Endothelial cell of umbilical vein (primary cell): ENCODE data around the gene SMARCC1. TPM values are rescaled to one million over a fixed set of nuclear protein-coding genes. Genes with fewer than 3 reads are reported as not detected.

Experiments used
- BruUV-seq: library from RNA; stranded (reverse); fragments of 400-500 nt; replicated peaks from 2 replicates; lab custom pipeline; 2021; lab: Mats Ljungman, UMichigan
- CTCF ChIA-PET: fragments of 300-600, 350-600 bp; sonication (Branson Sonifier 250); formaldehyde crosslinking; loops from one replicate; lab custom pipeline; 2021; ENCODE audit warnings: antibody characterized with exemption, inconsistent platforms; lab: Charles Lee
- POLR2A ChIA-PET: fragments of 300-600, 350-600 bp; sonication (Branson Sonifier 250); formaldehyde crosslinking; loops from one replicate; lab custom pipeline; 2021; ENCODE audit warnings: antibody characterized with exemption, inconsistent platforms; lab: Charles Lee
- DNase-seq: peaks from one replicate; pipeline ENCODE4 v3.0.0-alpha.2; 2011; ENCODE audit warnings: low read depth, low spot score
- FAIRE-seq: peaks from 2 replicates; lab custom pipeline; 2011; peaks lifted over from hg19 to GRCh38; lab: Jason Lieb, UNC
- H2AFZ ChIP-seq: 2 replicates; pipeline ENCODE4 v1.6.0; 2012; ENCODE audit warnings: low read depth, low read length, control low read depth, inconsistent platforms
- H3K27ac ChIP-seq: 2 replicates; pipeline ENCODE4 v1.5.1; 2011; ENCODE audit warnings: low read depth, mild to moderate bottlenecking, control low read depth, low read length, moderate library complexity; ENCODE audit not compliant: insufficient read depth
- H3K27me3 ChIP-seq, 2 experiments: 2 replicates each; pipeline versions ENCODE4 v1.6.0 to v1.6.1; 2011; ENCODE audit warnings: low read length in 2 of 2, mixed read lengths in 1 of 2; ENCODE audit not compliant: control insufficient read depth in 2 of 2, insufficient read depth in 2 of 2
- H3K36me3 ChIP-seq, 2 experiments: 2 replicates in 1 of 2; 3 replicates in 1 of 2; pipeline ENCODE4 v1.5.1; 2011; ENCODE audit warnings: low read length in 2 of 2, mild to moderate bottlenecking in 1 of 2, moderate library complexity in 1 of 2; ENCODE audit not compliant: control insufficient read depth in 2 of 2, insufficient read depth in 2 of 2; ENCODE audit errors: extremely low read depth in 1 of 2
- H3K4me1 ChIP-seq: 3 replicates; pipeline ENCODE4 v1.5.1; 2011; ENCODE audit warnings: mild to moderate bottlenecking, low read length; ENCODE audit not compliant: control insufficient read depth, insufficient read depth; ENCODE audit errors: extremely low read depth
- H3K4me2 ChIP-seq: 2 replicates; pipeline ENCODE4 v1.6.1; 2011; ENCODE audit warnings: low read length, control low read depth, mixed read lengths; ENCODE audit not compliant: insufficient read depth
- H3K4me3 ChIP-seq, 3 experiments: fragments of 200-600 bp in 1 of 3; sonication (generic), shearing (Covaris generic) in 1 of 3; replicated peaks in 1 of 3; 2 replicates each; pipeline ENCODE4 v1.5.1; 2011 to 2016; ENCODE audit warnings: control low read depth in 3 of 3, low read length in 3 of 3, mild to moderate bottlenecking in 2 of 3, inconsistent platforms in 1 of 3, low read depth in 1 of 3, moderate library complexity in 1 of 3; ENCODE audit not compliant: insufficient read depth in 1 of 3
- H3K79me2 ChIP-seq: 2 replicates; pipeline ENCODE4 v1.6.0; 2012; ENCODE audit warnings: low read length, inconsistent platforms; ENCODE audit not compliant: control insufficient read depth, insufficient read depth
- H3K9ac ChIP-seq: replicated peaks from 2 replicates; pipeline ENCODE3; 2011; ENCODE audit warnings: low read length, control low read depth; ENCODE audit not compliant: insufficient read depth; ENCODE audit errors: extremely low read depth
- H3K9me1 ChIP-seq: replicated peaks from 3 replicates; pipeline ENCODE4 v1.6.0; 2011; ENCODE audit warnings: mild to moderate bottlenecking, low read length; ENCODE audit not compliant: control insufficient read depth, insufficient read depth; ENCODE audit errors: extremely low read depth
- H3K9me3 ChIP-seq: replicated peaks from 2 replicates; pipeline ENCODE4 v1.5.1; 2012; ENCODE audit warnings: low read length, inconsistent platforms; ENCODE audit not compliant: control insufficient read depth, insufficient read depth
- H4K20me1 ChIP-seq: replicated peaks from 2 replicates; pipeline ENCODE3; 2011; ENCODE audit warnings: mild to moderate bottlenecking, low read length; ENCODE audit not compliant: control insufficient read depth, insufficient read depth; ENCODE audit errors: extremely low read depth
- EZH2 ChIP-seq: IDR thresholded peaks from 2 replicates; pipeline ENCODE4 v1.6.1; 2012; ENCODE audit warnings: borderline replicate concordance, low read depth, mild to moderate bottlenecking, moderate library complexity, low read length, inconsistent platforms; ENCODE audit not compliant: severe bottlenecking
- FOS ChIP-seq: IDR thresholded peaks from 2 replicates; pipeline ENCODE4 v1.6.1; 2011; ENCODE audit warnings: mild to moderate bottlenecking, low read length, moderate library complexity, borderline replicate concordance; ENCODE audit not compliant: insufficient read depth
- GATA2 ChIP-seq: IDR thresholded peaks from 2 replicates; pipeline ENCODE4 v1.7.0; 2011; ENCODE audit warnings: low read depth, mild to moderate bottlenecking, moderate library complexity, mixed read lengths, low read length; ENCODE audit not compliant: insufficient read length, insufficient read depth
- JUN ChIP-seq: IDR thresholded peaks from 2 replicates; pipeline ENCODE4 v1.6.1; 2011; ENCODE audit warnings: borderline replicate concordance, low read depth; ENCODE audit not compliant: insufficient read length, insufficient read depth
- MYC ChIP-seq: IDR thresholded peaks from one replicate; pipeline ENCODE4 v1.6.1; 2011; ENCODE audit warnings: mild to moderate bottlenecking, low read depth, low read length
- POLR2A ChIP-seq: IDR thresholded peaks from 2 replicates; pipeline ENCODE4 v1.6.1; 2012; ENCODE audit warnings: low read depth, mild to moderate bottlenecking, control low read depth, low read length
- POLR2AphosphoS5 ChIP-seq: IDR thresholded peaks from 2 replicates; pipeline ENCODE4 v1.6.1; 2012; ENCODE audit warnings: low read depth, mild to moderate bottlenecking, control low read depth, low read length, moderate library complexity; ENCODE audit not compliant: insufficient read depth
- dilution Hi-C: fragments of 300-500 bp; cut with MboI; formaldehyde crosslinking; loops from one replicate; pipeline ENCODE4 v1.15.0; 2019; ENCODE audit warnings: low sequenced_read_pairs; ENCODE audit not compliant: extremely low pct_ligation_motif_present
- intact Hi-C: fragments of 100-400 bp; cut with micrococcal nuclease; formaldehyde crosslinking; loops from one replicate; pipeline ENCODE4 v1.10.0; 2022
- polyA plus RNA-seq, 4 experiments: library from polyadenylated mRNA; depleted of rRNA in 3 of 4; stranded (reverse) in 3 of 4; unstranded in 1 of 4; fragments of >200 nt; gene quantifications; 2 replicates each; pipeline versions ENCODE4 v1.2.1 to v1.2.3, GENCODE V29; 2011 to 2012; ENCODE audit warnings: missing spikeins in 1 of 4
- total RNA-seq: library from RNA; stranded (reverse); gene quantifications from 2 replicates; pipeline ENCODE4 v1.2.3, GENCODE V29; 2021
- TF ChIP-seq, protein P1 (sequence below), 2 donors: IDR thresholded peaks; 1 replicate in 1 of 2; 2 replicates in 1 of 2; pipeline ENCODE4 v1.5.1; 2011; ENCODE audit warnings: low read length in 2 of 2, mild to moderate bottlenecking in 2 of 2, moderate library complexity in 2 of 2, control low read depth in 1 of 2, inconsistent platforms in 1 of 2, low read depth in 1 of 2; ENCODE audit not compliant: insufficient read depth in 1 of 2; ENCODE audit errors: extremely low read depth in 1 of 2
- TF ChIP-seq, protein P2 (sequence below): IDR thresholded peaks from 2 replicates; pipeline ENCODE4 v1.6.1; 2011; ENCODE audit not compliant: insufficient read depth, insufficient read length

Gene SMARCC1
- total and polyA plus RNA-seq, 2 donors (not counting 3 experiments of a cell fraction or from before 2014, with no cell fraction given), result 23.0 to 138 TPM

- Histone ChIP-seq H3K79me2 (no peaks in the 10 kb centered on the region), H3K27ac (no peak overlapping the region), H3K9me3 (no peaks in the 10 kb centered on the region), H2AFZ (no peak overlapping the region), H3K4me2 (no peak overlapping the region), H3K27me3 (no peaks in the 10 kb centered on the region), H3K36me3 (peaks cover 0 to 10% of the 10 kb centered on the region in 2 experiments), H4K20me1 (no peaks in the 10 kb centered on the region), H3K9ac (no peak overlapping the region), H3K4me1 (peaks cover 3% of the 10 kb centered on the region), H3K9me1 (no peaks in the 10 kb centered on the region), H3K4me3 (no peak overlapping the region)
- ChIA-PET CTCF (interaction anchor here (1.1 to 2.6 kb wide), 2 partner anchors 12 to 79 kb away, joined by 3 to 12 read pairs; no protein-coding TSS in a partner anchor), POLR2A (no interaction called here)
- dilution Hi-C loops (no loop called here), intact Hi-C loops (no loop called here)
- no peak for DNase-seq
- FAIRE-seq, result no peak
- BruUV-seq, result no TSS peak
- TF ChIP-seq POLR2AphosphoS5, result no peak
- TF ChIP-seq POLR2A, result no peak
- TF ChIP-seq GATA2, result no peak
These were observed 180.4 kb downstream of the SMARCC1 start for GRCh38 chr3:47601281-47601680.

- Histone ChIP-seq H3K9me3 (no peaks in the 10 kb centered on the region), H3K36me3 (peaks cover 4 to 21% of the 10 kb centered on the region in 2 experiments), H3K27me3 (no peaks in the 10 kb centered on the region), H3K9ac (no peak overlapping the region), H3K4me1 (no peaks in the 10 kb centered on the region), H2AFZ (no peak overlapping the region), H3K4me2 (no peak overlapping the region), H3K9me1 (no peaks in the 10 kb centered on the region), H3K27ac (no peak overlapping the region), H3K79me2 (no peaks in the 10 kb centered on the region), H3K4me3 (no peak overlapping the region), H4K20me1 (no peaks in the 10 kb centered on the region)
- FAIRE-seq (no peak), DNase-seq (no peak)
- intact Hi-C loops (no loop called here), dilution Hi-C loops (no loop called here)
- ChIA-PET CTCF (no interaction called here), POLR2A (no interaction called here)
- BruUV-seq, result no TSS peak
- TF ChIP-seq MYC (no peak), POLR2A (no peak), JUN (no peak), POLR2AphosphoS5 (no peak), FOS (no peak), EZH2 (no peak), GATA2 (no peak)
- TF ChIP-seq, protein P1, sequence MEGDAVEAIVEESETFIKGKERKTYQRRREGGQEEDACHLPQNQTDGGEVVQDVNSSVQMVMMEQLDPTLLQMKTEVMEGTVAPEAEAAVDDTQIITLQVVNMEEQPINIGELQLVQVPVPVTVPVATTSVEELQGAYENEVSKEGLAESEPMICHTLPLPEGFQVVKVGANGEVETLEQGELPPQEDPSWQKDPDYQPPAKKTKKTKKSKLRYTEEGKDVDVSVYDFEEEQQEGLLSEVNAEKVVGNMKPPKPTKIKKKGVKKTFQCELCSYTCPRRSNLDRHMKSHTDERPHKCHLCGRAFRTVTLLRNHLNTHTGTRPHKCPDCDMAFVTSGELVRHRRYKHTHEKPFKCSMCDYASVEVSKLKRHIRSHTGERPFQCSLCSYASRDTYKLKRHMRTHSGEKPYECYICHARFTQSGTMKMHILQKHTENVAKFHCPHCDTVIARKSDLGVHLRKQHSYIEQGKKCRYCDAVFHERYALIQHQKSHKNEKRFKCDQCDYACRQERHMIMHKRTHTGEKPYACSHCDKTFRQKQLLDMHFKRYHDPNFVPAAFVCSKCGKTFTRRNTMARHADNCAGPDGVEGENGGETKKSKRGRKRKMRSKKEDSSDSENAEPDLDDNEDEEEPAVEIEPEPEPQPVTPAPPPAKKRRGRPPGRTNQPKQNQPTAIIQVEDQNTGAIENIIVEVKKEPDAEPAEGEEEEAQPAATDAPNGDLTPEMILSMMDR (IDR thresholded peaks at IDR 0.05; ENCODE audit: extremely low read depth in 1 of 2, insufficient read depth in 1 of 2, low read depth in 1 of 2, low read length in 2 of 2), result no peak
- TF ChIP-seq, protein P2, sequence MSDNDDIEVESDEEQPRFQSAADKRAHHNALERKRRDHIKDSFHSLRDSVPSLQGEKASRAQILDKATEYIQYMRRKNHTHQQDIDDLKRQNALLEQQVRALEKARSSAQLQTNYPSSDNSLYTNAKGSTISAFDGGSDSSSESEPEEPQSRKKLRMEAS, result no peak
These were observed 186.9 kb downstream of the SMARCC1 start for GRCh38 chr3:47594792-47595191.
